Measurements from ENCODE around the gene LHFPL2. TPM values are rescaled to one million over a fixed set of nuclear protein-coding genes. Genes with fewer than 3 reads are reported as not detected.

LHFPL2 gene
- total and polyA plus RNA-seq, 2 experiments from 2014 or later = 10.6 to 50.8 TPM

DNA sequence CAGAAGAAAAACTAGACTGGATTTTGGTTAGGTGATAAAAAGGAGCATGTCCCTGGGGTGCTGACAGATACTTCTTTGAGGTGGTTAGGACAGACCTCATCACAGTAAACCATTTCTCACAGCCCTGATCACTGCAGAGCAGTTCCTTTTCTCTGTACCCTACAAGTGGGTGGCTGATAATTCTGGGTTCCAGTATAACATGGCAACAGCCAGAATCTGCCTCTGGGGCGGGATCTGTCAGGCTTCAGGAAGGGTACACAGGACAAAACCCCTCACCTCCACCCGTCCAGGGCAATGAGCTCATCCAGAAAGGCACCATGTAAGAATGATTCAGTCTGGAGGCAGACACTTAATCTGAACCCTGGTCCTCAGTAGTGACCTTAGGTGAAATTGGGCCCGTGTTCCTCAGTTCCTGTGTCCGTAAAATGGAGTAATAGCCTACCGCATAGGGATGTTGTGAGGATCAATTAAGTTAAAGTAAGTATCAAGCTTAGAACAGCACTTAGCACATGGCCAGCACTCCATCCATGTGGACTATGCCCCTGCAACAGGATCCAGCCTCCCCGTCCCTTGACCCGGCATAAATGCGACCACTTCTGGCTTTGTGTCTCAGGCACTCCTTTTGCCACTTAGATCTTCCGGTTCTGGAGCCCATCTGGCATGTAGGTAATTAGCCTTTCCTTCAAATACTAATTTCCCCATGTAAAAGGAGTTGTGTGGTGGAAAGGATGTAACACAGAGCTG lies 129.2 kb downstream of the LHFPL2 start:
- Histone ChIP-seq H3K4me1 (ENCODE audit: insufficient read depth) (no peaks in the 10 kb centered on the region; the same call in 1 of the 2 replicates), H3K4me3 (no peak overlapping the region), H3F3A (replicated peaks; ENCODE audit: low read depth) (no peaks in the 10 kb centered on the region), H3K9me2 (ENCODE audit: insufficient read depth) (no peaks in the 10 kb centered on the region), H2AFZ (no peak overlapping the region), H4K20me1 (replicated peaks; ENCODE audit: insufficient read depth) (peaks cover 12% of the 10 kb centered on the region), H3K27me3 (ENCODE audit: insufficient read depth) (no peaks in the 10 kb centered on the region), H3K4me2 (no peak overlapping the region), H3K36me3 (ENCODE audit: insufficient read depth) (no peaks in the 10 kb centered on the region), H3K27ac (ENCODE audit: low read depth) (no peak overlapping the region), H3K79me2 (replicated peaks; ENCODE audit: insufficient read depth) (peaks cover 29% of the 10 kb centered on the region)
- Mint-ChIP-seq H3K9me3 (no peaks in the 10 kb centered on the region), H3K27me3 (ENCODE audit: insufficient read depth, low read depth, poor library complexity) (no peaks in the 10 kb centered on the region), H3K4me3 (no peak overlapping the region), H3K4me1 (peaks cover 25% of the 10 kb centered on the region), H3K36me3 (ENCODE audit: low read depth) (peaks cover 5% of the 10 kb centered on the region; the same call in 1 of the 3 replicates), H3K27ac (no peak overlapping the region)
- ATAC-seq (no peak), DNase-seq (ENCODE audit: low spot score) (no peak)
- TF ChIP-seq NANOG (IDR thresholded peaks at IDR 0.05; ENCODE audit: borderline replicate concordance) (no peak), STAT1 (IDR thresholded peaks at IDR 0.05; ENCODE audit: unreplicated experiment) (no peak), JUNB (IDR thresholded peaks at IDR 0.05; ENCODE audit: unreplicated experiment) (no peak)
- TF ChIP-seq, protein P1, sequence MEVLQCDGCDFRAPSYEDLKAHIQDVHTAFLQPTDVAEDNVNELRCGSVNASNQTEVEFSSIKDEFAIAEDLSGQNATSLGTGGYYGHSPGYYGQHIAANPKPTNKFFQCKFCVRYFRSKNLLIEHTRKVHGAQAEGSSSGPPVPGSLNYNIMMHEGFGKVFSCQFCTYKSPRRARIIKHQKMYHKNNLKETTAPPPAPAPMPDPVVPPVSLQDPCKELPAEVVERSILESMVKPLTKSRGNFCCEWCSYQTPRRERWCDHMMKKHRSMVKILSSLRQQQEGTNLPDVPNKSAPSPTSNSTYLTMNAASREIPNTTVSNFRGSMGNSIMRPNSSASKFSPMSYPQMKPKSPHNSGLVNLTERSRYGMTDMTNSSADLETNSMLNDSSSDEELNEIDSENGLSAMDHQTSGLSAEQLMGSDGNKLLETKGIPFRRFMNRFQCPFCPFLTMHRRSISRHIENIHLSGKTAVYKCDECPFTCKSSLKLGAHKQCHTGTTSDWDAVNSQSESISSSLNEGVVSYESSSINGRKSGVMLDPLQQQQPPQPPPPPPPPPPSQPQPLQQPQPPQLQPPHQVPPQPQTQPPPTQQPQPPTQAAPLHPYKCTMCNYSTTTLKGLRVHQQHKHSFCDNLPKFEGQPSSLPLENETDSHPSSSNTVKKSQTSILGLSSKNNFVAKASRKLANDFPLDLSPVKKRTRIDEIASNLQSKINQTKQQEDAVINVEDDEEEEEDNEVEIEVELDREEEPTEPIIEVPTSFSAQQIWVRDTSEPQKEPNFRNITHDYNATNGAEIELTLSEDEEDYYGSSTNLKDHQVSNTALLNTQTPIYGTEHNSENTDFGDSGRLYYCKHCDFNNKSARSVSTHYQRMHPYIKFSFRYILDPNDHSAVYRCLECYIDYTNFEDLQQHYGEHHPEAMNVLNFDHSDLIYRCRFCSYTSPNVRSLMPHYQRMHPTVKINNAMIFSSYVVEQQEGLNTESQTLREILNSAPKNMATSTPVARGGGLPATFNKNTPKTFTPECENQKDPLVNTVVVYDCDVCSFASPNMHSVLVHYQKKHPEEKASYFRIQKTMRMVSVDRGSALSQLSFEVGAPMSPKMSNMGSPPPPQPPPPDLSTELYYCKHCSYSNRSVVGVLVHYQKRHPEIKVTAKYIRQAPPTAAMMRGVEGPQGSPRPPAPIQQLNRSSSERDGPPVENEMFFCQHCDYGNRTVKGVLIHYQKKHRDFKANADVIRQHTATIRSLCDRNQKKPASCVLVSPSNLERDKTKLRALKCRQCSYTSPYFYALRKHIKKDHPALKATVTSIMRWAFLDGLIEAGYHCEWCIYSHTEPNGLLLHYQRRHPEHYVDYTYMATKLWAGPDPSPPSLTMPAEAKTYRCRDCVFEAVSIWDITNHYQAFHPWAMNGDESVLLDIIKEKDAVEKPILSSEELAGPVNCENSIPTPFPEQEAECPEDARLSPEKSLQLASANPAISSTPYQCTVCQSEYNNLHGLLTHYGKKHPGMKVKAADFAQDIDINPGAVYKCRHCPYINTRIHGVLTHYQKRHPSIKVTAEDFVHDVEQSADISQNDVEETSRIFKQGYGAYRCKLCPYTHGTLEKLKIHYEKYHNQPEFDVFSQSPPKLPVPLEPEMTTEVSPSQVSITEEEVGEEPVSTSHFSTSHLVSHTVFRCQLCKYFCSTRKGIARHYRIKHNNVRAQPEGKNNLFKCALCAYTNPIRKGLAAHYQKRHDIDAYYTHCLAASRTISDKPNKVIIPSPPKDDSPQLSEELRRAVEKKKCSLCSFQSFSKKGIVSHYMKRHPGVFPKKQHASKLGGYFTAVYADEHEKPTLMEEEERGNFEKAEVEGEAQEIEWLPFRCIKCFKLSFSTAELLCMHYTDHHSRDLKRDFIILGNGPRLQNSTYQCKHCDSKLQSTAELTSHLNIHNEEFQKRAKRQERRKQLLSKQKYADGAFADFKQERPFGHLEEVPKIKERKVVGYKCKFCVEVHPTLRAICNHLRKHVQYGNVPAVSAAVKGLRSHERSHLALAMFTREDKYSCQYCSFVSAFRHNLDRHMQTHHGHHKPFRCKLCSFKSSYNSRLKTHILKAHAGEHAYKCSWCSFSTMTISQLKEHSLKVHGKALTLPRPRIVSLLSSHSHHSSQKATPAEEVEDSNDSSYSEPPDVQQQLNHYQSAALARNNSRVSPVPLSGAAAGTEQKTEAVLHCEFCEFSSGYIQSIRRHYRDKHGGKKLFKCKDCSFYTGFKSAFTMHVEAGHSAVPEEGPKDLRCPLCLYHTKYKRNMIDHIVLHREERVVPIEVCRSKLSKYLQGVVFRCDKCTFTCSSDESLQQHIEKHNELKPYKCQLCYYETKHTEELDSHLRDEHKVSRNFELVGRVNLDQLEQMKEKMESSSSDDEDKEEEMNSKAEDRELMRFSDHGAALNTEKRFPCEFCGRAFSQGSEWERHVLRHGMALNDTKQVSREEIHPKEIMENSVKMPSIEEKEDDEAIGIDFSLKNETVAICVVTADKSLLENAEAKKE (CRISPR knock-in tag; IDR thresholded peaks at IDR 0.05) = no peak
- TF ChIP-seq, protein P2, sequence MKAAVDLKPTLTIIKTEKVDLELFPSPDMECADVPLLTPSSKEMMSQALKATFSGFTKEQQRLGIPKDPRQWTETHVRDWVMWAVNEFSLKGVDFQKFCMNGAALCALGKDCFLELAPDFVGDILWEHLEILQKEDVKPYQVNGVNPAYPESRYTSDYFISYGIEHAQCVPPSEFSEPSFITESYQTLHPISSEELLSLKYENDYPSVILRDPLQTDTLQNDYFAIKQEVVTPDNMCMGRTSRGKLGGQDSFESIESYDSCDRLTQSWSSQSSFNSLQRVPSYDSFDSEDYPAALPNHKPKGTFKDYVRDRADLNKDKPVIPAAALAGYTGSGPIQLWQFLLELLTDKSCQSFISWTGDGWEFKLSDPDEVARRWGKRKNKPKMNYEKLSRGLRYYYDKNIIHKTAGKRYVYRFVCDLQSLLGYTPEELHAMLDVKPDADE (IDR thresholded peaks at IDR 0.05) = no peak
- TF ChIP-seq, protein P3, sequence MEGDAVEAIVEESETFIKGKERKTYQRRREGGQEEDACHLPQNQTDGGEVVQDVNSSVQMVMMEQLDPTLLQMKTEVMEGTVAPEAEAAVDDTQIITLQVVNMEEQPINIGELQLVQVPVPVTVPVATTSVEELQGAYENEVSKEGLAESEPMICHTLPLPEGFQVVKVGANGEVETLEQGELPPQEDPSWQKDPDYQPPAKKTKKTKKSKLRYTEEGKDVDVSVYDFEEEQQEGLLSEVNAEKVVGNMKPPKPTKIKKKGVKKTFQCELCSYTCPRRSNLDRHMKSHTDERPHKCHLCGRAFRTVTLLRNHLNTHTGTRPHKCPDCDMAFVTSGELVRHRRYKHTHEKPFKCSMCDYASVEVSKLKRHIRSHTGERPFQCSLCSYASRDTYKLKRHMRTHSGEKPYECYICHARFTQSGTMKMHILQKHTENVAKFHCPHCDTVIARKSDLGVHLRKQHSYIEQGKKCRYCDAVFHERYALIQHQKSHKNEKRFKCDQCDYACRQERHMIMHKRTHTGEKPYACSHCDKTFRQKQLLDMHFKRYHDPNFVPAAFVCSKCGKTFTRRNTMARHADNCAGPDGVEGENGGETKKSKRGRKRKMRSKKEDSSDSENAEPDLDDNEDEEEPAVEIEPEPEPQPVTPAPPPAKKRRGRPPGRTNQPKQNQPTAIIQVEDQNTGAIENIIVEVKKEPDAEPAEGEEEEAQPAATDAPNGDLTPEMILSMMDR (conservative IDR thresholded peaks at IDR 0.05; ENCODE audit: low read depth in 2 of 2) = no peak
